ENCODE results near the gene SCUBE3. TPM values are rescaled to one million over a fixed set of nuclear protein-coding genes. Genes with fewer than 3 reads are reported as not detected.

The SCUBE3 gene
- total and polyA plus RNA-seq, 2 experiments from 2014 or later = 24.0 to 31.5 TPM

DNA sequence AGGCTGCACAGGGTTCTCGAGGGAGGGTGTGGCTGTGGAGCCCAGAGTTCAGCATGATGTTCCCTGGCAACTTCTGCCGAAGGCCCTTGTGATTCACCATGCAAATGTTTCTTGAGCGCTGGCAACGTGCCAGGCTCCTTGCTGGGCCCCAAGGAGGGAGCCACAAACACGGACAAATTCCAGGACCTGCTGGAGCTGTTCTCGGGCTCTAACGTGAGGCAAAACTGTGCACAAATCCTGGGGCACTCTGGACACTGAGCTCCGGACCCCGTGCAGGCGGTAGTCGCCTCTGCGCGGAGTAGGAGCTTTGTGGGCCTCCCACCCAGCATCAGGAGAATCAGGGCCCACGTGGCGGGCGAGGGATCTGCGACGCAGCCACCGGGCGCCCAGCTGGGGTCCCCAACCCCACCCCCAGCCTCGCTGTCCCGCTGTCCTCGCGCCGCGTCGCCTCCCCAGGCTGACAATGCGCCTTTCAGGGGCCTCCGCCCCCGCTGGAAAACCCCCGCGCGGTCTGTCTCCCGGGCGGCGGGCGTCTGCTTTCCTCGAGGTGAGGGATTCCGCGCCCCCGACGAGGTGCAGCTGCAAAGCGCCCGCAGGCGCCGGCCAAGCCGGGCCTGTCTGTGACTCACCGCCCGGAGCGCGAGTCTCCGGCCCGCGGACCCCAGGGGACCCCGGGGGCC, 31.7 kb upstream of the SCUBE3 start:
- Histone ChIP-seq H3K27me3 (replicated peaks; ENCODE audit: insufficient read depth) (no peaks in the 10 kb centered on the region), H3F3A (ENCODE audit: insufficient read depth) (peaks cover 64% of the 10 kb centered on the region), H3K79me2 (ENCODE audit: insufficient read depth) (no peaks in the 10 kb centered on the region), H3K9ac (peak overlapping the region; percentile 65), H2AFZ (peak overlapping the region; percentile 15), H4K20me1 (ENCODE audit: insufficient read depth) (no peaks in the 10 kb centered on the region), H3K9me3 (ENCODE audit: low read depth) (no peaks in the 10 kb centered on the region), H3K4me1 (ENCODE audit: insufficient read depth) (peaks cover 75% of the 10 kb centered on the region), H3K9me2 (ENCODE audit: insufficient read depth) (no peaks in the 10 kb centered on the region), H3K4me3 (peak overlapping the region; percentile 25), H3K4me2 (ENCODE audit: unreplicated experiment) (peak overlapping the region; percentile 60), H3K36me3 (ENCODE audit: low read depth) (no peaks in the 10 kb centered on the region), H3K27ac (peak overlapping the region; percentile 90)
- 9 to 16% methylated on average over 33 to 37 of the region's 55 CpGs for WGBS, 2 experiments (ENCODE audit: low coverage in 1 of 2, low lambda C conversion rate in 2 of 2, missing lambda C conversion rate in 2 of 2)
- in situ Hi-C loops (cut with MboI) = no loop called here
- peak; percentile 96 for DNase-seq
- TF ChIP-seq EZH2phosphoT487 (IDR thresholded peaks at IDR 0.05; ENCODE audit: insufficient read depth, low read depth) (no peak), EZH2 (IDR thresholded peaks at IDR 0.05; ENCODE audit: insufficient read depth, poor library complexity, severe bottlenecking) (no peak)

DNA sequence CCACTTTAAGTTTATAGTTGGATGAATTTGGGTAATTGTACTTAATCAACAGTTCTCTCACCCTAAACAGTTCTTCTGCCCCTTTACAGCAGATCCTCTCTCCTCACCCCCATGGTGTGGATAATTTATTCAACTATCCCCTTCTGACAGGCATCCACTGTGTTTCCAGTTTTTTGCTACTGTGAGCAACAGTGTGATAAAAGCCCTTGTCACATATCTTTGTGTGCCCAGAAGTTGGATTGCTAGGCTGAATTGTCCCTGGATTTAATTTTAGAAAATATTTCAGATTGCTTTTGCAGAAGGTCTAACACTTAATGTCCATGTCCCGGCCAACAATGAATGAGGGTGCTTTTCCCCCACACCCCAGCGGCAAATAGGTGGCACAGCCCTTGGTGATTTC, 30.5 kb upstream of the SCUBE3 start:
- H4K20me1 ChIP-seq (ENCODE audit: insufficient read depth) = no peaks in the 10 kb centered on the region
- H3K9me3 ChIP-seq (ENCODE audit: low read depth) = no peaks in the 10 kb centered on the region
- no peak overlapping the region for H2AFZ ChIP-seq
- no peaks in the 10 kb centered on the region for H3K27me3 ChIP-seq (replicated peaks; ENCODE audit: insufficient read depth)
- peak overlapping the region; percentile 8; the same call in 1 of the 2 replicates for H3K27ac ChIP-seq
- no peak overlapping the region for H3K4me3 ChIP-seq
- in situ Hi-C loops (cut with MboI) = no loop called here
- TF ChIP-seq EZH2 (IDR thresholded peaks at IDR 0.05; ENCODE audit: insufficient read depth, poor library complexity, severe bottlenecking) (no peak), EZH2phosphoT487 (IDR thresholded peaks at IDR 0.05; ENCODE audit: insufficient read depth, low read depth) (no peak)
- H3F3A ChIP-seq (ENCODE audit: insufficient read depth) = peaks cover 52% of the 10 kb centered on the region
- peaks cover 63% of the 10 kb centered on the region for H3K4me1 ChIP-seq (ENCODE audit: insufficient read depth)
- no peak overlapping the region for H3K9ac ChIP-seq
- no peaks in the 10 kb centered on the region for H3K9me2 ChIP-seq (ENCODE audit: insufficient read depth)
- DNase-seq = no peak
- 79 to 85% methylated on average over 2 of the region's 2 CpGs for WGBS, 2 experiments (ENCODE audit: low coverage in 1 of 2, low lambda C conversion rate in 2 of 2, missing lambda C conversion rate in 2 of 2)
- H3K79me2 ChIP-seq (ENCODE audit: insufficient read depth) = no peaks in the 10 kb centered on the region
- H3K36me3 ChIP-seq (ENCODE audit: low read depth) = no peaks in the 10 kb centered on the region
- no peak overlapping the region for H3K4me2 ChIP-seq (ENCODE audit: unreplicated experiment)

DNA sequence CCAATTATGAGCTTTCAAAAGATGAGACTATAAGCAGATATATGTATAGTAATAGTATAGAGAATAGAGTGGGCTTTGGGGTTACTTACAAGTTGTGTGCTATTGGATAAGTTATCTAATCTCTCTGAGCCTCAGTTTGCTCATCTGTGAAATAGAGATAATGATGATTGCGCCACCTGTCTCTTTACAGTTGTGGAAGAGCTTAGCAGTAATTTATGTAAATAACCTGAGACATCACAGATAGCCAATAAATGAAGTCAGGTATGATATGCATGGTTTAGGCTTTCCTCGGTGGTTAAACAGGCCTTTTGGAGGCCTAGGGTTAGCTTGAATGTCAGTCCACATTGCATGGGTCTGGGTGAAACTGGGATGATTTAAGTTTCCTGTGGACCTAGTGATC, 29.8 kb upstream of the SCUBE3 start:
- WGBS, 2 experiments (ENCODE audit: low coverage in 1 of 2, low lambda C conversion rate in 2 of 2, missing lambda C conversion rate in 2 of 2) = 100% methylated on average over 2 of the region's 2 CpGs
- Histone ChIP-seq H2AFZ (no peak overlapping the region), H3K9me3 (ENCODE audit: low read depth) (no peaks in the 10 kb centered on the region), H3K36me3 (ENCODE audit: low read depth) (no peaks in the 10 kb centered on the region), H3K79me2 (ENCODE audit: insufficient read depth) (no peaks in the 10 kb centered on the region), H3K9me2 (ENCODE audit: insufficient read depth) (no peaks in the 10 kb centered on the region), H4K20me1 (ENCODE audit: insufficient read depth) (no peaks in the 10 kb centered on the region), H3K27ac (peak overlapping the region; percentile 18; the same call in 1 of the 2 replicates), H3K27me3 (replicated peaks; ENCODE audit: insufficient read depth) (no peaks in the 10 kb centered on the region), H3K4me1 (ENCODE audit: insufficient read depth) (peaks cover 56% of the 10 kb centered on the region), H3K4me3 (no peak overlapping the region), H3K9ac (no peak overlapping the region), H3F3A (ENCODE audit: insufficient read depth) (peaks cover 50% of the 10 kb centered on the region), H3K4me2 (ENCODE audit: unreplicated experiment) (no peak overlapping the region)
- TF ChIP-seq EZH2 (IDR thresholded peaks at IDR 0.05; ENCODE audit: insufficient read depth, poor library complexity, severe bottlenecking) (no peak), EZH2phosphoT487 (IDR thresholded peaks at IDR 0.05; ENCODE audit: insufficient read depth, low read depth) (no peak)
- in situ Hi-C loops (cut with MboI) = no loop called here
- no peak for DNase-seq

DNA sequence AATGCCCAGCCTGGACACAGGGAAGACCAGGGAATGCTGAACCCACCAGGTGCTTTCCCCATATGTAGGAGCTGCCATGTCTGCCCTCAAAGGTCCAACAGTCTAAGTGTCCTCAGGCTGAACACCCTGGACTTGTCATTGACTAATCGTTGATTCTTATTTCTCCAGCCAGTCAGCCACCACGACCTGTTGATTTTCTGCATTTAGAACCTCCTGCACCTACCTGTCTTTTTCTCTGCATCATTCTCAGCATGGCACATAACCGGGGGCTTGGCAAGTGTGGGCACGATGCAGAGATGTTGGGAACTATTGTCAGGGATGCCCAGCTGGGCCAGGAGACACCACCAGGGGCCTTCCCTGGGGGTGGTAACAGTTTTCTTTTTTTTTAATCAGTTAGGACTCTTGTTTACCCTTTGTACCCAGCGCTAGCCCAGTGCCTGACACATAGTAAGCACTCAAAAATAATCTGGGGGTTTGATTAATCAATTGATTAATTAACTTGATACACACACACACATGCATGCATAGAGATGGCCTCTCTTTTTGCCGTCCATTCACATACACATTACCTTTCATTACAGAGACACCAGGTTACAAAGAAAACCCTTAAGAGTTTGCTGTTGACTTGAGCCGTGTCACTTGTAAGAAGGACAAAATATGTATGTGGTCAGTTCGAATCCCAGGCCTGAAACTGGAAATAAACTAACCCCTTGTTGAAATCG, 29.0 kb upstream of the SCUBE3 start:
- in situ Hi-C loops (cut with MboI) = no loop called here
- Histone ChIP-seq H3K36me3 (ENCODE audit: low read depth) (no peaks in the 10 kb centered on the region), H3K27me3 (replicated peaks; ENCODE audit: insufficient read depth) (no peaks in the 10 kb centered on the region), H3K4me1 (ENCODE audit: insufficient read depth) (peaks cover 48% of the 10 kb centered on the region), H3K9me2 (ENCODE audit: insufficient read depth) (no peaks in the 10 kb centered on the region), H3K9ac (no peak overlapping the region), H3K4me2 (ENCODE audit: unreplicated experiment) (peak overlapping the region; percentile 65), H3K79me2 (ENCODE audit: insufficient read depth) (no peaks in the 10 kb centered on the region), H2AFZ (peak overlapping the region; percentile 30; the same call in 1 of the 2 replicates), H4K20me1 (ENCODE audit: insufficient read depth) (no peaks in the 10 kb centered on the region), H3K9me3 (ENCODE audit: low read depth) (no peaks in the 10 kb centered on the region), H3K27ac (peak overlapping the region; percentile 41), H3F3A (ENCODE audit: insufficient read depth) (peaks cover 50% of the 10 kb centered on the region), H3K4me3 (no peak overlapping the region)
- TF ChIP-seq EZH2phosphoT487 (IDR thresholded peaks at IDR 0.05; ENCODE audit: insufficient read depth, low read depth) = no peak
- no peak for TF ChIP-seq EZH2 (IDR thresholded peaks at IDR 0.05; ENCODE audit: insufficient read depth, poor library complexity, severe bottlenecking)
- 67 to 73% methylated on average over 9 of the region's 9 CpGs for WGBS, 2 experiments (ENCODE audit: low coverage in 1 of 2, low lambda C conversion rate in 2 of 2, missing lambda C conversion rate in 2 of 2)
- DNase-seq = no peak

Measured in GM23248 (cell line).